Liver (tissue), 9 donors: ENCODE data around the gene BACH2. TPM values are rescaled to one million over a fixed set of nuclear protein-coding genes. Genes with fewer than 3 reads are reported as not detected.

Experiments
- DNase-seq: peaks from one replicate; pipeline ENCODE4 v3.0.0-alpha.2; 2017; ENCODE audit warnings: low spot score
- H3K27ac ChIP-seq, 2 donors: one replicate each; pipeline ENCODE4 v1.7.0; 2013; ENCODE audit warnings: inconsistent platforms in 2 of 2, low read length in 2 of 2, control low read depth in 1 of 2, low read depth in 1 of 2, mild to moderate bottlenecking in 1 of 2
- H3K27me3 ChIP-seq, 4 donors: one replicate each; pipeline versions ENCODE4 v1.6.1 to v1.7.0; 2013; ENCODE audit warnings: low read length in 3 of 4, inconsistent platforms in 1 of 4, mild to moderate bottlenecking in 1 of 4, moderate library complexity in 1 of 4; ENCODE audit not compliant: control insufficient read depth in 4 of 4, insufficient read depth in 4 of 4
- H3K36me3 ChIP-seq, 4 donors: one replicate each; pipeline versions ENCODE4 v1.6.1 to v1.7.0; 2013; ENCODE audit warnings: low read length in 3 of 4, mild to moderate bottlenecking in 3 of 4, low read depth in 1 of 4, moderate library complexity in 1 of 4; ENCODE audit not compliant: control insufficient read depth in 4 of 4, insufficient read depth in 3 of 4
- H3K4me1 ChIP-seq, 4 donors: one replicate each; pipeline versions ENCODE4 v1.6.1 to v1.7.0; 2013; ENCODE audit warnings: low read length in 3 of 4, mild to moderate bottlenecking in 3 of 4, moderate library complexity in 1 of 4; ENCODE audit not compliant: control insufficient read depth in 4 of 4, insufficient read depth in 4 of 4
- H3K4me3 ChIP-seq, 3 donors: one replicate each; pipeline versions ENCODE4 v1.6.1 to v1.7.0; 2013; ENCODE audit warnings: low read length in 3 of 3, control low read depth in 1 of 3, low read depth in 1 of 3, mild to moderate bottlenecking in 1 of 3
- H3K9ac ChIP-seq, 2 donors: one replicate each; pipeline ENCODE4 v1.7.0; 2013; ENCODE audit warnings: low read length in 2 of 2, mild to moderate bottlenecking in 2 of 2, moderate library complexity in 2 of 2, control low read depth in 1 of 2, low read depth in 1 of 2
- H3K9me3 ChIP-seq, 4 donors: one replicate each; pipeline versions ENCODE4 v1.6.1 to v1.7.0; 2013; ENCODE audit warnings: low read length in 3 of 4; ENCODE audit not compliant: control insufficient read depth in 4 of 4
- EGR1 ChIP-seq, 2 donors: IDR thresholded peaks; 2 replicates each; pipeline ENCODE4 v1.6.1; 2016 to 2018; ENCODE audit warnings: antibody characterized with exemption in 2 of 2, low read depth in 2 of 2
- FOXA1 ChIP-seq: IDR thresholded peaks from 2 replicates; pipeline ENCODE4 v1.6.1; 2016; ENCODE audit warnings: antibody characterized with exemption
- FOXA2 ChIP-seq: IDR thresholded peaks from 2 replicates; pipeline ENCODE4 v1.6.1; 2016; ENCODE audit warnings: antibody characterized with exemption
- GABPA ChIP-seq, 2 donors: IDR thresholded peaks in 1 of 2; conservative IDR thresholded peaks in 1 of 2; 2 replicates each; pipeline ENCODE4 v1.6.1; 2016; ENCODE audit warnings: antibody characterized with exemption in 2 of 2, mild to moderate bottlenecking in 1 of 2, moderate library complexity in 1 of 2
- HNF4A ChIP-seq, 2 donors: conservative IDR thresholded peaks; 2 replicates each; pipeline ENCODE4 v1.6.1; 2016; ENCODE audit warnings: antibody characterized with exemption in 2 of 2, mild to moderate bottlenecking in 2 of 2
- HNF4G ChIP-seq: IDR thresholded peaks from 2 replicates; pipeline ENCODE4 v1.6.1; 2016; ENCODE audit warnings: antibody characterized with exemption
- JUND ChIP-seq, 2 donors: IDR thresholded peaks; 2 replicates each; pipeline ENCODE4 v1.6.1; 2016; ENCODE audit warnings: antibody characterized with exemption in 2 of 2
- NR2F2 ChIP-seq: IDR thresholded peaks from 2 replicates; pipeline ENCODE4 v1.6.1; 2016; ENCODE audit warnings: antibody characterized with exemption
- RAD21 ChIP-seq, 2 donors: IDR thresholded peaks; 2 replicates each; pipeline ENCODE4 v1.6.1; 2016; ENCODE audit warnings: antibody characterized with exemption in 2 of 2, mild to moderate bottlenecking in 2 of 2
- RXRA ChIP-seq, 2 donors: IDR thresholded peaks; 2 replicates each; pipeline ENCODE4 v1.6.1; 2017 to 2018; ENCODE audit warnings: antibody characterized with exemption in 2 of 2, mild to moderate bottlenecking in 1 of 2
- SP1 ChIP-seq: IDR thresholded peaks from 2 replicates; pipeline ENCODE4 v1.6.1; 2018; ENCODE audit warnings: antibody characterized with exemption, mild to moderate bottlenecking
- TAF1 ChIP-seq: conservative IDR thresholded peaks from 2 replicates; pipeline ENCODE4 v1.6.1; 2016; ENCODE audit warnings: antibody characterized with exemption, mild to moderate bottlenecking
- WGBS: extraction: QIAGEN DNeasy Blood & Tissue Kit; methylation state at CpG from one replicate; pipeline ENCODE4 v1.1.7; 2013; 5-methylcytosine and 5-hydroxymethylcytosine counted together
- polyA plus RNA-seq, 2 donors: library from polyadenylated mRNA; stranded (reverse) in 1 of 2; unstranded in 1 of 2; fragments of 200-250 nt in 1 of 2; fragments of >200 nt in 1 of 2; fragmentation: Nextera tagmentation in 1 of 2; extraction: Ambion mirVana in 1 of 2; gene quantifications; one replicate each; pipeline versions ENCODE4 v1.2.1 to v1.2.3, GENCODE V29; 2013 to 2015
- total RNA-seq, 2 donors: library from RNA; depleted of rRNA; stranded (reverse); fragments of >200 nt; gene quantifications; one replicate each; pipeline ENCODE4 v1.2.3, GENCODE V29; 2014
- TF ChIP-seq, protein P1 (sequence below): IDR thresholded peaks from 2 replicates; pipeline ENCODE4 v1.6.1; 2016; ENCODE audit warnings: antibody characterized with exemption
- TF ChIP-seq, protein P2 (sequence below): IDR thresholded peaks from 2 replicates; pipeline ENCODE4 v1.6.1; 2016; ENCODE audit warnings: antibody characterized with exemption
- TF ChIP-seq, protein P3 (sequence below): fragments of 150-350 bp; IDR thresholded peaks from 2 replicates; pipeline ENCODE4 v1.5.1; 2017; ENCODE audit warnings: improper control_type of control experiment, low read depth, low read length; ENCODE audit not compliant: missing input control
- TF ChIP-seq, protein P4 (sequence below): IDR thresholded peaks from 2 replicates; pipeline ENCODE4 v1.6.1; 2016; ENCODE audit warnings: antibody characterized with exemption, mild to moderate bottlenecking
- TF ChIP-seq, protein P5 (sequence below): IDR thresholded peaks from 2 replicates; pipeline ENCODE4 v1.6.1; 2016; ENCODE audit warnings: antibody characterized with exemption
- donor health status: healthy.
- donor health status: healthy.
- donor health status: healthy.
- donor health status: healthy.
- donor health status: healthy.

The BACH2 gene
- total and polyA plus RNA-seq, 4 donors: 1.9 to 3.7 (median 1.9) TPM

DNA sequence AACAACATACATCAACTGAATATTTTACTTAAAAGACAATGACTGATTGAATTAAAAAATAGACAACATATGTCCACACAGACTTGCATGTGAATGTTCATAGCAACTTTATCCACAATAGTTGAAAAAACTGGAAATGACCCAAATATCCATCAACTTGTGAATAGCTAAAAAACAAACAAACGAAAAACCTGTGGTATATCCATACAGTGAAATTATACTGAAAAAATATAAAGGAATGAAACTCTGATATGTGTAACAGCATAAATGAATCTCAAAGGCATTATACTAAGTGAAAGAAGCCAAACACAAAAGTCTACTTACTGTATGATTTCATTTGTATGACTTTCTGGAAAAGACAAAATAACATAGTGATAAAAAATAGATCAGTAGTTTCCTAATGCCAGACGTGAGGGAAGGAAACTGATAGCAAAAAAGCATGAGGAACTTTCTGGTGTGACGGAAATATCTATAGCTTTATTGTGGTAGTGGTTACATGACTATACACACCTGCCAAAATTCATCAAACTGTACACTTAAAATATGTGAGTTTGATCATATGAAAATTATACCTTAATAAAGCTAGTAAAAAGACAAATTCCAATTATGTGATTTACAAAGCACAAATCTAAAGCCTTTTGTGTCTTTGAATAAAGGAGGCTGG lies 123.2 kb downstream of the BACH2 start:
- no peaks in the 10 kb centered on the region for H3K9me3 ChIP-seq
- no peaks in the 10 kb centered on the region for H3K36me3 ChIP-seq
- no peak for DNase-seq
- no peaks in the 10 kb centered on the region for H3K27me3 ChIP-seq
- 80% methylated on average over 3 of the region's 3 CpGs for WGBS
- H3K4me1 ChIP-seq: no peaks in the 10 kb centered on the region
- H3K4me3 ChIP-seq: no peak overlapping the region
- TF ChIP-seq HNF4G (no peak), RXRA (IDR thresholded peaks at IDR 0.05) (no peak), JUND (IDR thresholded peaks at IDR 0.05) (no peak), SP1 (no peak), GABPA (IDR thresholded peaks at IDR 0.05 in 1 of 2, conservative IDR thresholded peaks at IDR 0.05 in 1 of 2) (no peak), FOXA1 (no peak), FOXA2 (no peak)
- TF ChIP-seq, protein P1, sequence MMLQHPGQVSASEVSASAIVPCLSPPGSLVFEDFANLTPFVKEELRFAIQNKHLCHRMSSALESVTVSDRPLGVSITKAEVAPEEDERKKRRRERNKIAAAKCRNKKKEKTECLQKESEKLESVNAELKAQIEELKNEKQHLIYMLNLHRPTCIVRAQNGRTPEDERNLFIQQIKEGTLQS: no peak
- TF ChIP-seq, protein P2, sequence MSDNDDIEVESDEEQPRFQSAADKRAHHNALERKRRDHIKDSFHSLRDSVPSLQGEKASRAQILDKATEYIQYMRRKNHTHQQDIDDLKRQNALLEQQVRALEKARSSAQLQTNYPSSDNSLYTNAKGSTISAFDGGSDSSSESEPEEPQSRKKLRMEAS: no peak
- TF ChIP-seq, protein P3, sequence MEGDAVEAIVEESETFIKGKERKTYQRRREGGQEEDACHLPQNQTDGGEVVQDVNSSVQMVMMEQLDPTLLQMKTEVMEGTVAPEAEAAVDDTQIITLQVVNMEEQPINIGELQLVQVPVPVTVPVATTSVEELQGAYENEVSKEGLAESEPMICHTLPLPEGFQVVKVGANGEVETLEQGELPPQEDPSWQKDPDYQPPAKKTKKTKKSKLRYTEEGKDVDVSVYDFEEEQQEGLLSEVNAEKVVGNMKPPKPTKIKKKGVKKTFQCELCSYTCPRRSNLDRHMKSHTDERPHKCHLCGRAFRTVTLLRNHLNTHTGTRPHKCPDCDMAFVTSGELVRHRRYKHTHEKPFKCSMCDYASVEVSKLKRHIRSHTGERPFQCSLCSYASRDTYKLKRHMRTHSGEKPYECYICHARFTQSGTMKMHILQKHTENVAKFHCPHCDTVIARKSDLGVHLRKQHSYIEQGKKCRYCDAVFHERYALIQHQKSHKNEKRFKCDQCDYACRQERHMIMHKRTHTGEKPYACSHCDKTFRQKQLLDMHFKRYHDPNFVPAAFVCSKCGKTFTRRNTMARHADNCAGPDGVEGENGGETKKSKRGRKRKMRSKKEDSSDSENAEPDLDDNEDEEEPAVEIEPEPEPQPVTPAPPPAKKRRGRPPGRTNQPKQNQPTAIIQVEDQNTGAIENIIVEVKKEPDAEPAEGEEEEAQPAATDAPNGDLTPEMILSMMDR: no peak
- TF ChIP-seq, protein P4, sequence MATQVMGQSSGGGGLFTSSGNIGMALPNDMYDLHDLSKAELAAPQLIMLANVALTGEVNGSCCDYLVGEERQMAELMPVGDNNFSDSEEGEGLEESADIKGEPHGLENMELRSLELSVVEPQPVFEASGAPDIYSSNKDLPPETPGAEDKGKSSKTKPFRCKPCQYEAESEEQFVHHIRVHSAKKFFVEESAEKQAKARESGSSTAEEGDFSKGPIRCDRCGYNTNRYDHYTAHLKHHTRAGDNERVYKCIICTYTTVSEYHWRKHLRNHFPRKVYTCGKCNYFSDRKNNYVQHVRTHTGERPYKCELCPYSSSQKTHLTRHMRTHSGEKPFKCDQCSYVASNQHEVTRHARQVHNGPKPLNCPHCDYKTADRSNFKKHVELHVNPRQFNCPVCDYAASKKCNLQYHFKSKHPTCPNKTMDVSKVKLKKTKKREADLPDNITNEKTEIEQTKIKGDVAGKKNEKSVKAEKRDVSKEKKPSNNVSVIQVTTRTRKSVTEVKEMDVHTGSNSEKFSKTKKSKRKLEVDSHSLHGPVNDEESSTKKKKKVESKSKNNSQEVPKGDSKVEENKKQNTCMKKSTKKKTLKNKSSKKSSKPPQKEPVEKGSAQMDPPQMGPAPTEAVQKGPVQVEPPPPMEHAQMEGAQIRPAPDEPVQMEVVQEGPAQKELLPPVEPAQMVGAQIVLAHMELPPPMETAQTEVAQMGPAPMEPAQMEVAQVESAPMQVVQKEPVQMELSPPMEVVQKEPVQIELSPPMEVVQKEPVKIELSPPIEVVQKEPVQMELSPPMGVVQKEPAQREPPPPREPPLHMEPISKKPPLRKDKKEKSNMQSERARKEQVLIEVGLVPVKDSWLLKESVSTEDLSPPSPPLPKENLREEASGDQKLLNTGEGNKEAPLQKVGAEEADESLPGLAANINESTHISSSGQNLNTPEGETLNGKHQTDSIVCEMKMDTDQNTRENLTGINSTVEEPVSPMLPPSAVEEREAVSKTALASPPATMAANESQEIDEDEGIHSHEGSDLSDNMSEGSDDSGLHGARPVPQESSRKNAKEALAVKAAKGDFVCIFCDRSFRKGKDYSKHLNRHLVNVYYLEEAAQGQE: no peak
- no peak overlapping the region for H3K27ac ChIP-seq
- H3K9ac ChIP-seq: no peak overlapping the region

DNA sequence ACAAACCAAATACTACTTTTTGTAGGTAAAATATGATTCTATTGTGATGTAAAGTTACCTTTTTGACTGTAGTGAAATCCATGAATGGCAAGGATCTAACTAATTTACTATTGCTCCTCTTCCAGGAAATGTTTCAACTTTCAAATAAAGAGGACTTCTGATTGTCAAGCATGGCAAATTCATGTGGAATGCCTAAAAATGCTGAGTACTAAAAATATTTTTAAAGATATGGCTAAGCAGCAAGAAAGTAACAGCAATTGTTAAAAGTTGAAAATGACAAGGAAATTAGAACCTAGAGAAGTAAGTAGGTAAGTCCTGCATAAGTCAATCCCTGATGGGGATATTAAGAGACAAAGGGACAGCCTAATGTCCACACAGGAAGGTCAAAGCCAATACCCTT lies 126.0 kb downstream of the BACH2 start:
- no peak overlapping the region for H3K4me3 ChIP-seq
- TF ChIP-seq, protein P5, sequence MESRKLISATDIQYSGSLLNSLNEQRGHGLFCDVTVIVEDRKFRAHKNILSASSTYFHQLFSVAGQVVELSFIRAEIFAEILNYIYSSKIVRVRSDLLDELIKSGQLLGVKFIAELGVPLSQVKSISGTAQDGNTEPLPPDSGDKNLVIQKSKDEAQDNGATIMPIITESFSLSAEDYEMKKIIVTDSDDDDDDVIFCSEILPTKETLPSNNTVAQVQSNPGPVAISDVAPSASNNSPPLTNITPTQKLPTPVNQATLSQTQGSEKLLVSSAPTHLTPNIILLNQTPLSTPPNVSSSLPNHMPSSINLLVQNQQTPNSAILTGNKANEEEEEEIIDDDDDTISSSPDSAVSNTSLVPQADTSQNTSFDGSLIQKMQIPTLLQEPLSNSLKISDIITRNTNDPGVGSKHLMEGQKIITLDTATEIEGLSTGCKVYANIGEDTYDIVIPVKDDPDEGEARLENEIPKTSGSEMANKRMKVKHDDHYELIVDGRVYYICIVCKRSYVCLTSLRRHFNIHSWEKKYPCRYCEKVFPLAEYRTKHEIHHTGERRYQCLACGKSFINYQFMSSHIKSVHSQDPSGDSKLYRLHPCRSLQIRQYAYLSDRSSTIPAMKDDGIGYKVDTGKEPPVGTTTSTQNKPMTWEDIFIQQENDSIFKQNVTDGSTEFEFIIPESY: no peak
- TF ChIP-seq NR2F2 (no peak), SP1 (no peak), EGR1 (IDR thresholded peaks at IDR 0.05; ENCODE audit: low read depth in 2 of 2) (no peak), FOXA2 (no peak), RAD21 (IDR thresholded peaks at IDR 0.05) (no peak), JUND (IDR thresholded peaks at IDR 0.05) (no peak), TAF1 (no peak), HNF4A (conservative IDR thresholded peaks at IDR 0.05) (no peak), RXRA (IDR thresholded peaks at IDR 0.05) (no peak), GABPA (IDR thresholded peaks at IDR 0.05 in 1 of 2, conservative IDR thresholded peaks at IDR 0.05 in 1 of 2) (no peak)
- TF ChIP-seq, protein P1: no peak
- TF ChIP-seq, protein P4: no peak
- TF ChIP-seq, protein P3: no peak
- no peak overlapping the region for H3K9ac ChIP-seq
- no peaks in the 10 kb centered on the region for H3K9me3 ChIP-seq
- H3K27ac ChIP-seq: no peak overlapping the region
- no peak for DNase-seq
- H3K4me1 ChIP-seq: no peaks in the 10 kb centered on the region
- no peaks in the 10 kb centered on the region for H3K36me3 ChIP-seq
- no peaks in the 10 kb centered on the region for H3K27me3 ChIP-seq
